Measurements from ENCODE around the gene MLST8.

MLST8 gene

DNA sequence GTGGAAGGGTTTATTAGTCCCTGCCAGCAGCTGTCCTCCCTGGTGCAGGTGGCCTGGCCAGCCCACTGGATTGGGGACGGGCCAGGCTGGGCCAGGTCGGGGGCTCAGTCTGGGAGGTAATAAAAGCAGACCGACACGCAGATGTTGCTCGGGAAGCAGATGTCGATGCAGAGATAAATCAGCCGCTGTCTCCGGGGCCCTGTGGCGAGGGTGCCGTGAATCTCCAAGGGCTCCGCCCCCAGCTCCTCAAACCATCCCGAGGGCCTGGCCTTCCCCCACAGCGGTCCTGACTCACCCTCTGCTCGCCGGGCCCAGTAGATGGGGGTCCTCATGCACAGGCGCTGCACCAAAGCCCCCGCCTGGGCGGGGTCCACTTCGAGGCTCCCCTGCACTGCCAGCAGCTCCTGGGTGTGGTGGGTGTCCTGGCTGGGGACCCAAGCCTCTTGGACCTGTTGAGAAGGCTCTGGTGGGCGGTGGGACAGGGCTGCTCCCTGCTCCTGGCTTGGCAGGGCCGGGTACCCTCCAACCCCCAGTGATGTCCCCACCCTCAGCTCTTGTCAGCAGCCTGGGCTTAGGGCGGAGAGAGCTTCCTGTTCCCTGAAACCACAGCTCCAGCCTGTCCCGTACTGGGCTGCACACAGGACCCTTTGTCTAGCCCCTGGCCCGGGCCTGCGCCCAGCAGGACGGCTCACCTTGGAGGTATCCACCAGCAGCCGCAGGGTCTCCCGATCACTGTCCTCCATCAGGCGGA is 4.2 kb downstream of the MLST8 start:
- DNase-seq = no peak

DNA sequence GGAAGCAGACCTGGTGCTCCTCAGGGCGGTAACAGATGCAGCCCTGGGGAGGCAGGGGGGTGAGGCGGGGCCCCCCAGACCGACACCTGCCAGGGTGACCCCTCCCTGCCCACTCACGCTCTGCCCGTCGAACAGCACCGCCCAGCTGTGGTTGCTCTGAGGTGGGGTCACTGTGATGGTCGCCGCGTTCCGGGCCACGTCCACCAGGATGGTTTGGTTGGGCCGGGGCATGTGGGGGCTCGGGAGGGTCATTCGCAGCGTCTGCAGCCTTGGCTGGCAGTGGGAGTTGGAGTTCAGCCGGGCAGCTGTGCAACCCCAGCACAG is 4.7 kb downstream of the MLST8 start:
- no peak for DNase-seq

DNA sequence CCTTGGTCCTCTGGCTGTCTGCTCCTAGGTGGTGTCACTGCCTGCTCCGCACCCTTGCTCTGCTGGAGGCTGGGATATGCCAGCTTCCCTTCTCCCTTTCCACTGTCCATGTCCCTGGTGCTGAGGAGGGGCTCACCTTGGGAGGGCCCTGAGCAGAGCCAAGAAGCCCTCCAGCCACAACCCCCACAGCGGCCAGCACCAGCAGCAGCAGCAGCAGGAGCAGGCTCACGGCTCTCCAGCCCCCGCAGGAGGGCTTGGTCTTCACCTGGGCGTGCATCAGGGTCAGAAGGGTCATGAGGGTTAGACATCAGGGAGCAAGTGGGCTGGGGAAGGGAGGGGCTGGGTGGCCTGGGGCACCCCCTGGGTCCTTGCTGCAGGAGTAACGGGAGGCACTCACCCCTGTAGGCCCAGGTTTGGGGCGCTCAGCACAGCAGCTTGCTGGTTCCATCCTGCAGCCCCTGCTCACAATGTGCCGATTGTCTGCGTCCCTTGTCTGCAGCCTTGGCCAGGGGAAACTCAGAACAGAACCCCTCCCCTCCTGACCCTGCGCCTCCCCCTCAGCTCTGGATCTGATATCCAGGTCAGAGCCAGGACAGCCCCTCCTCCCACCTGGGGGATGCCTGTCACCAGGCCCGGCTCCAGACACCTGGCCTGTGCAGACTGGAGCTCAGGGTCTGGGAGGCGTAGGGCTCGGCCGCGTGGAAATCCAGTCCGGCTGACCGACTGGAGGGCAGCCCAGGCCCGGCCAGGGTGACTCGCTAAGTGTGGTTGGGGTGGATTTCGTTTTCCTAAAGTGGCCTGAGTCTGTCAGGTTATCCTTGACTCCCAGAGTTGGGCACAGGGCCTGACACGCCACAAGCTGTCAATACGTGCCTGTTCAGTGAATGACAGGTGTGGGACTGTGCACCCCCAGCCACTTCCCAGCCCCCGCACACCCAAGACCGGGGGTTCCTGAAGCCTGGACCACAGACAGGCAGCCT is 5.4 kb downstream of the MLST8 start, which contains the start of gene BRICD5:
TSS of gene BRICD5 (minus strand) at position 478 of the 980 bp plus-strand sequence. CDS start at position 448, 30 bp downstream.
- no peak for DNase-seq

GRCh38 chr16:2211923-2212347 is 6.7 kb downstream of the MLST8 start:
- no peak for DNase-seq

DNA sequence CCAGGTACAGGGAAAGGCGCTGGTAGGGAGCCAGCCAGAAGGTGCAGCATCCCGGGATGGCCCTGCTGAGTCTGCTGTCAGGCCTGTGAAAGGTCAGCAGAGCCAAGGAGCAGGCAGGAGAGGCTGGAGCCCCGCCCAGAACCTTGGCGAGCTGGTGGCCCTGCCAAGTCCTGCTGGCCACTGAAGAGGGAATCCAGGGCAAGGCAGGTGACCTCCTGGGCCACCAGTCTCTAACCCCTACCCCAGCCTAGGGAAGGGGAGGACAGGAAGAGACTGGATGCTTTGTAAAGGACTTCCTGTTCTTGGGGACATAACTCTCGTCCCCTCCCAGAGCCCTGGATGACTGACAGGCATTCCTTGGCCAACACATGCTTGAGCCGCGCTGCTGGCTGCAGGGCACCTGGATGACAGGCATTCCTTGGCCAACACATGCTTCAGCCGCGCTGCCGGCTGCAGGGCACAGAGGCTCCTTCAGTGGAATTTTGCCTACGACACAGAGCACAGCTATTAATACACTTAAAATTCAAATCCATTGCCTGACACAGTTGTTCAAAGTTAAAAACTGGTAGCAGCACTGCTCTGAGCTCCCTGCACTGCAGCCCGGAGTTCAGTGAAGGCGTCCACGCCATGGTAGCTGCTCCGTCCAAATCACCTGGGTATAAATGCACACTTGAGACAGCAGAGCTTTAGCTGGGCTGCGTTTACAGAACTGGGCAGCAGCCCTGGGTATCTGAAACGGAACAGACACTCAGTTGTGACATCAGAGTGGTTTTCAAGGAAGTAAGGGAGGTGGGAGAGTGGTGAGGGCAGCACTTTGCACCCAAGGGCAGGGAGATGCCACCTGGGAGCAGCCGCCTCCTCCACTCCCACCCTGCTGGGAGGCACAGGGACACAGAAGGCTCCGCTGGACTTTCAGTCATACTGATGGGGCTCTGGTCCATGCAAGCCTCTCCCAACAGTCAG is 7.4 kb downstream of the MLST8 start:
- no peak for DNase-seq

DNA sequence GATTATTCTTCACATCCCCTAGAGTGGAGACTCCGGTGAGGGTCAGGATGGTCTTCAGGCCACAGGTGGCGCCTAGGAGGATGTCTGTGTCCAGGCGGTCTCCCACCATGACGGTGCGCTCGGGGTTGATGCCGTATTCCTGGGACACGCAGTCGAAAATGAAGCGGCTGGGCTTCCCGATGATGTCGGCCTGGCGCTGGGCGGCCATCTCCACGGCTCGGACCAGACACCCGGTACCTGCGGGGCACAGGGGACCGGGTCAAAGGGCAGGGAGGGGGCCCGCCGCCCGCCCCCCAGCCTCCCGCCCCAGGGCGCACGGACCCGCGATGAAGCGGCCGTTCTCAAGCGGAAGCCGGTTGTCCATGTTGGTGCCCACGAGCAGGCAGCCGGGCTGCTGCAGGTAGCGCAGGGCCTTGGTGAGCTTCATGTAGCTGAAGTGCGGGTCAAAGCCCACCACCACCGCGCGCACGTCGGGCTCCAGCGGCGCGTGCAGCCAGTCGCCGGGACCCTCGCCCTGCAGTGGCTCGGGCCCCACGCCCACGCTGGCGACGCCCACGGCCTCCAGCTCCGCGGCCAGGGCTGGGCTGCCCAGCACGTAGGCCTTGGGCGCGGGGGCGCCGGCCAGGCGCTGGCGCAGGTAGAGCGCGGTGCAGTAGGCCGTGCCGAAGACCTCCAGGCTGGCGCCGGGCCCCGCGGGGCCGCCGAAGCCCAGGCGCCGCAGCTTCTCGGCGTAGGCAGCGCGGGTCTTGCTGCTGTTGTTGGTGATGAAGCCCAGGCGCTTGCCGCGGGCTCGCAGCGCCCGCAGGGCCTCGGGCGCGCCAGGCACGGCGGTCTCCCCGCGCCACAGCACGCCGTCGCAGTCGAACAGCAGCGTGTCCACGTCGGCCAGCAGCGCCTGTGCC is 8.8 kb downstream of the MLST8 start:
- DNase-seq = no peak

DNA sequence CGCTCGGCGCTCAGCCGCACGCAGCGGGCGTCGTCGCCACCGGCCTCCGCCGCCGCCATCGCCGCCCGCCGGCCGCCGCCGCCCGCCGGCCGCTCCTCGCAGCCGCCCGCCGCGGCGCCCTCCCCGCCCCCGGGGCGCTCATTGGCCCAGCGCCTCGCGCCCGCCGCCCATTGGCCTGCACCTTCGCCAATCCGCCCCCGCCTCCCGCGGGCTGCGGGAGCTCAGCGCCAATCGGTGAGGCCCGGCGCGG is 9.4 kb downstream of the MLST8 start, which contains the start of gene PGP:
TSS of gene PGP (minus strand) at position 122 of the 250 bp plus-strand sequence. CDS start at position 59, 63 bp downstream.
- no peak for DNase-seq

DNA sequence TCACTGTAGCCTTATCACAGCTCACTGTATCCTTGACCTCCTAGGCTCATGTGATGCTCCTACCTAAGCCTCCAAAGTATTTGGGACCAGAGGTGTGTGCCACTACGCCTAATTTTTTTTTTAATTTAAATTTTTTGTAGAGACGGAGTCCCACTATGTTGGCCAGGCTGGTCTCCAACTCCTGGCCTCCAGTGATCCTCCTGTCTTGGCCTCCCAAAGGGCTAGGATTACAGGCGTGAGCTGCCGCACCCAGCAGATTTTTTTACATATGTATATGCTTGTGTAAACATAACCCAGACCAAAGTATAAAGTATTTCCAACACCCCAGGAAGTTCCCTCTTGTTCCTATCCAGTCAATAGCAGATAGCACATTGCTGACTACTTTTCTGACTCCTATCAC is 11.1 kb downstream of the MLST8 start:
- DNase-seq = no peak

DNA sequence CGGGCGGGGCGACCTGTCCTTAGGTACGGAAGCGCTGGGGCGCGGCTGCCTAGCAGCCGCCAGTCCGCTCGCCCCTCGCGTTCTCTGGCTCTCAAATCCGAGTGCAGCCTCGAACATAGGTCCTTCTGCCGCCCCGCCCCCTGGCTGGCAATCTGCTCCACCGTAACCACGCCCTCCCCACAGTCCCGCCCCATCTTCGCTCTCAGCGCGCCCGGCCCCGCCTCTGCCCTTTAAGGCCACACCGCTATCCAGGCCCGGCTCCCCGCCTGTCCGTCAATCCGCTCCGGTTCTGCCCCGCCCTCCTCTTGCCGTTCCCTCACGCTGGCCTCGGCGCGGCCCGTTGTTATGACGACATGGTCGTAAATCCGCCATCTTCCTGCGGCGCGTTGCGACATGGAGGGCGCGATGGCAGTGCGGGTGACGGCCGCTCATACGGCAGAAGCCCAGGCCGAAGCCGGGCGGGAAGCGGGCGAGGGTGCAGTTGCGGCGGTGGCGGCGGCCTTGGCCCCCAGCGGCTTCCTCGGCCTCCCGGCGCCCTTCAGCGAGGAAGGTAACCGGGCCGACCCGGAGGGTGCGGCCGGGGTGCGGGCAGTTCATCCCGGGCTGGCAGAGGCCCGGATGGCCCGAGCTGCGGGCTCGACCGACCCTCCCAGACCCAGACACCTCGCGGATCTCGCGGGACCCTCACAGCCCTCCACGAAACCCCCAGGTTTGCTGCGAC is 18.1 kb downstream of the MLST8 start, which contains the start of gene E4F1:
TSS of gene E4F1 (plus strand) at position 371 of the 721 bp plus-strand sequence. CDS start at position 394, 23 bp downstream.
- peak; percentile 99 for DNase-seq

DNA sequence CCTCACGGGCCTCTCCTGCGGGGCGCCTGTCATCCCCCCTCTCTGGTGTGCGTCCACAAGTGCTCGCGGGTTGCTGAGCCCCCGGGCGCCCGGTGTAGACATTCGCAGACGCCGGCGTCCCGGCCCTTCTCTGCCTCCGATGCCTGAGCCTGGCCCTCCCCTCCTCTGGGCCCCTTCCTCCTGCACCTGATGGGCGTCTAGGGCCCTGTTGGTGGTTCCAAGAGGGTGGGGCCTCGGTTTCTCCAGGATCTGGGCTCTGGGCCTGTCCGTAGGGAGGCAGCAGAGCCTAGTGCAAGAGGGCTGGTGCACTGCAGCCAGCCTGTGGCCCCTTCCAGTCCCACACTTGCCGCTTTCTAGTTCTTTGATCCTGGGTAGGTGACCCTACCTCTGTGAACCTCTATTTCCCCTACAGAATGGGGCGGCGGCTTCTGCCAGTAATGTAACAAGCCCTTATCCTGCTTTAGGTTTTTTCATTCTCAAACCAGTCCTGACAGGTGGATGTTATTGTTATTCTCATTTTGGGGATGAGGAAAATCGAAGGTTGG is 18.8 kb downstream of the MLST8 start:
- DNase-seq = no peak

- no peak for DNase-seq
Measured at GRCh38 chr16:2226245-2226793, 21.1 kb downstream of the MLST8 start.

- DNase-seq = no peak
Measured at GRCh38 chr16:2226918-2227317, 21.7 kb downstream of the MLST8 start.

GRCh38 chr16:2228161-2228824 is 23.0 kb downstream of the MLST8 start:
- DNase-seq = no peak

DNA sequence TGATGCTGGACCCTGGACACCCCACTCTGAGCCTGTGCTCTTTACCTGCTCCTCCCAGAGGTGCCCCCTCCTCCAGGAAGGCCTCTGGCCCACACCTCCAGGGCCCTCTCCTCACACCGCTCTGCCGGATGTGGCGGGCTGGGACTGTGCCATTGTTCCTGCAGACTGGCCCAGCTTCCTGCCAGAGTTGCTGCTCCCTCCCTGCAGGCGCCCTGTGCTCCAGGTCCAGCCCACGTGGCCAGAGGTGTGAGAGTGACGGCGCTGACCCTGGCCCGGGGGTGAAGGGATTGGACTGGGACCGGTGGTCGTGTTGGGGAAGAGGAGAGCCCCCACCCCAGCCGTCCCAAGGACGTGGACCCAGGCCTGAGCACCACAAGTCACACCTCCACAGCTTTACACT is 23.8 kb downstream of the MLST8 start:
- no peak for DNase-seq

DNA sequence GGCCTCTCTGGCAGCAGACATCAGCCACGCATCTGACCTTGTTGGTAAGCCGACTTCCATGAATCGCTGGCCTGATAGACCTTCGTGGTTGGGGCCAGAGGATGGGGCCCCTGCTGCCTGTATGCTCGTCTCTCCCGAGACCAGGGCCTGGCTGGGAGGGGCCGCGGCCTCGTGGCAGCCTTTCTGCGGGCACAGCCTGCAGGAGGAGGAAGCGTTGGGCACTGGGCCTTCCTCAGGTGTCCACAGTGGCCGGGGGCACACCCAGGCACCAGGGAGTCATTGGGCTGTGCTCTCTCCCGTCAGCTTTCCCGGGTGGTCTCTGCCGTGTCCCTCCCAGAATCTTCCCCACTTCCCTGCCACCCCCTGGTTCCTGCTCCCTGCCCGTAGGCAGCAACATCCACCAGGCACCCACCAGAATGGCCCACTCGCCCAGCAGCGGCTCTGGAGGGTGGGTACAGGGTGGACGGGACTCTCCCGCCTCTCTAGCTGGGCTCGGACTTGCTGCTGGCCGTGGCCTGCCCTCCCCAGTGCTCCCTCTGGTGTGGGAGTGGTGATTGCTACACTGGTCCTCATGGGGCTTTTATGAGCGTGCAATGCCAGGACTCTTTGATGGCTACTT is 24.5 kb downstream of the MLST8 start:
- DNase-seq = no peak

- DNase-seq = no peak
Measured at GRCh38 chr16:2230376-2230775, 25.1 kb downstream of the MLST8 start.

DNA sequence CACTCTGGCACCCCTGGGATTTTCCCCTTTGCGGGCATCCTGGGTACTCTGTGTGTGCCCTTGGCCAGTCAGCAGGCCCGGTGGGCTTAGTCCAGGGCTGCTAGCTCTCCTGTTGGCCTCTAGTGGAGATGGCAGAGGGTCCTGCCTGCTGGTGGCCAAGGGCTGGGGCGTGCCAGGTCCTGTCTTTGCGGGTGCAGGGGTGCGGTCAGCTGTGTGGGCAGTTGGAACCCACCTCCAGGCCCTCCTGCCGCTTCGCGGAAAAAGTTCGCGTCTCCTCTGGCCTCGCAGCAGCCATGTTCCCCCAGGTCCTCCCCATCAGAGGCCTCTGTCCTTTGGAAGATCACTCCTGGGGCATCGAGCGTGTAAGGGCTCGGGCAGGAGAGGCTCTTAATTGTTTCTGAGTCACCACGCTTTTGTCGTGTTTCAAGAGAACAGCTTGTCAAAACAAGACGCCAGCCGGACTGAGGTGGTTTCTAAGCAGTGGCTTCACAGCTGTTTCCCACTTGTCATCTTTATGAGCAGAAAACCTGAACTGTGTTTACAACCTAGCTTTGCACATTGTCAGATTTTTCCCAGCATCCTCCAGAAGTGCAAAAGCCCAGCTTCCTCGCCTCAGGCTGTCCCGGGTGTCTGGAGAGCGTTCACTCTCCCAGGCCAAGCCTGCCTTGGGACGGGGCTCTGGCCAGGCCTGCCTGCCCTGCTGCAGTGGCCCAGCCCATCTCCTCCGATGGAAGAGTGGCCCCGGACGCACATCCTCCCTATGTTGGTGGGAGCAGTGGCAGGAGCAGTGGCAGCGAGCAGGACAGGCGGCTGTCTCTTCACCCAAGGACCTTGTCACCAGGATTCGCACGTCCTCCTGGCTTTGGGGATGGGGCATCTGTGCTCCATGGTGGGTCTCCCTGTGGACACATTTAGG is 26.0 kb downstream of the MLST8 start:
- DNase-seq = no peak

Measured in NCI-H1436 (cell line).